Karpas-422 (cell line): Measurements from ENCODE around the gene CNTN2. TPM values are rescaled to one million over a fixed set of nuclear protein-coding genes. Genes with fewer than 3 reads are reported as not detected.

Source experiments
- DNase-seq: peaks from one replicate; pipeline ENCODE4 v3.0.0-alpha.2; 2015
- H2AFZ ChIP-seq: fragments of 200-600 bp; sonication (generic); 2 replicates; pipeline ENCODE4 v1.6.1; 2014; ENCODE audit warnings: antibody characterized with exemption, low read length, mixed read lengths
- H3K27ac ChIP-seq: fragments of 200-600 bp; sonication (generic); 2 replicates; pipeline ENCODE4 v1.5.1; 2014; ENCODE audit warnings: mild to moderate bottlenecking, low read length, moderate library complexity
- H3K27me3 ChIP-seq: fragments of 200-600 bp; sonication (generic); 2 replicates; pipeline ENCODE4 v1.6.1; 2014; ENCODE audit warnings: low read length, mixed read lengths
- H3K36me3 ChIP-seq: fragments of 200-600 bp; sonication (generic); 2 replicates; pipeline ENCODE4 v1.6.1; 2014; ENCODE audit warnings: low read length, mixed read lengths; ENCODE audit not compliant: insufficient read depth
- H3K4me1 ChIP-seq: fragments of 200-600 bp; sonication (generic); 2 replicates; pipeline ENCODE4 v1.6.1; 2014; ENCODE audit warnings: mild to moderate bottlenecking, low read length, mixed read lengths
- H3K4me2 ChIP-seq: fragments of 200-600 bp; sonication (generic); 2 replicates; pipeline ENCODE4 v1.6.1; 2014; ENCODE audit warnings: low read length, low read depth, mild to moderate bottlenecking; ENCODE audit not compliant: poor library complexity, severe bottlenecking
- H3K4me3 ChIP-seq: fragments of 200-600 bp; sonication (generic); 2 replicates; pipeline ENCODE4 v1.5.1; 2014; ENCODE audit warnings: mild to moderate bottlenecking, antibody characterized with exemption, low read length, mixed read lengths
- H3K79me2 ChIP-seq: fragments of 200-600 bp; sonication (generic); 2 replicates; pipeline ENCODE4 v1.6.1; 2014; ENCODE audit warnings: mild to moderate bottlenecking, low read length, mixed read lengths
- H3K9ac ChIP-seq: fragments of 200-600 bp; sonication (generic); 2 replicates; pipeline ENCODE4 v1.6.0; 2014; ENCODE audit warnings: low read length
- H3K9me2 ChIP-seq: fragments of 200-600 bp; sonication (generic), shearing (Covaris generic); replicated peaks from 2 replicates; pipeline ENCODE4 v1.6.0; 2014; ENCODE audit warnings: mild to moderate bottlenecking, low read length, moderate library complexity; ENCODE audit not compliant: insufficient read depth
- H3K9me3 ChIP-seq: fragments of 300-700, 200-600 bp; sonication (generic); 2 replicates; pipeline ENCODE4 v1.6.1; 2014; ENCODE audit warnings: low read length, mixed read lengths
- H4K20me1 ChIP-seq: fragments of 200-600 bp; sonication (generic); 2 replicates; pipeline ENCODE4 v1.6.1; 2014; ENCODE audit warnings: mild to moderate bottlenecking, antibody characterized with exemption, low read length, low read depth; ENCODE audit not compliant: insufficient read depth
- total RNA-seq: library from RNA; depleted of rRNA; stranded (reverse); fragments of >200 nt; shearing (Covaris generic); gene quantifications from 2 replicates; pipeline ENCODE4 v1.2.3, GENCODE V29; 2014; ENCODE audit warnings: low replicate concordance

Gene CNTN2
- total RNA-seq, 1 experiment from 2014 or later = not detected

- H3K4me3 ChIP-seq = no peak overlapping the region
- no peaks in the 10 kb centered on the region for H3K9me3 ChIP-seq
- H3K27ac ChIP-seq = no peak overlapping the region
- no peaks in the 10 kb centered on the region for H3K4me1 ChIP-seq
- no peaks in the 10 kb centered on the region for H3K79me2 ChIP-seq
- no peak overlapping the region for H2AFZ ChIP-seq
- H3K9me2 ChIP-seq = no peaks in the 10 kb centered on the region
- no peaks in the 10 kb centered on the region; the same call in 1 of the 2 replicates for H3K36me3 ChIP-seq
- no peaks in the 10 kb centered on the region for H4K20me1 ChIP-seq
- DNase-seq = peak; percentile 9
- no peaks in the 10 kb centered on the region for H3K27me3 ChIP-seq
- H3K4me2 ChIP-seq = no peak overlapping the region
- H3K9ac ChIP-seq = no peak overlapping the region
Observed at GRCh38 chr1:205082431-205082830, 39.4 kb downstream of the CNTN2 start.

GRCh38 chr1:205084360-205084759 is 41.3 kb downstream of the CNTN2 start, which contains the start of gene TMEM81:
Gene TMEM81, minus strand, starts transcription at chr1:205084460. Its CDS starts 140 bp downstream, at chr1:205084320.
- Histone ChIP-seq H3K79me2 (no peaks in the 10 kb centered on the region), H3K9me2 (no peaks in the 10 kb centered on the region), H3K27me3 (no peaks in the 10 kb centered on the region), H4K20me1 (no peaks in the 10 kb centered on the region), H3K36me3 (peaks cover 5% of the 10 kb centered on the region; the same call in 1 of the 2 replicates), H3K9me3 (no peaks in the 10 kb centered on the region), H3K4me1 (no peaks in the 10 kb centered on the region), H3K4me3 (no peak within 1 kb of the TSS), H3K4me2 (no peak within 1 kb of the TSS), H2AFZ (no peak within 1 kb of the TSS), H3K9ac (no peak within 1 kb of the TSS), H3K27ac (no peak within 1 kb of the TSS)
- DNase-seq = peak; percentile 7

- Histone ChIP-seq H3K9ac (no peak overlapping the region), H3K36me3 (peaks cover 9% of the 10 kb centered on the region; the same call in 1 of the 2 replicates), H3K9me3 (no peaks in the 10 kb centered on the region), H3K9me2 (no peaks in the 10 kb centered on the region), H4K20me1 (no peaks in the 10 kb centered on the region), H3K79me2 (no peaks in the 10 kb centered on the region), H3K4me1 (no peaks in the 10 kb centered on the region), H3K4me3 (no peak overlapping the region), H3K27me3 (no peaks in the 10 kb centered on the region), H2AFZ (no peak overlapping the region), H3K4me2 (no peak overlapping the region), H3K27ac (no peak overlapping the region)
- peak; percentile 19 for DNase-seq
Observed at GRCh38 chr1:205088341-205088740, 45.3 kb downstream of the CNTN2 start.

- no peak overlapping the region for H3K27ac ChIP-seq
- H3K9ac ChIP-seq = no peak overlapping the region
- no peak overlapping the region for H3K4me2 ChIP-seq
- H2AFZ ChIP-seq = no peak overlapping the region
- peaks cover 15% of the 10 kb centered on the region; the same call in 1 of the 2 replicates for H3K36me3 ChIP-seq
- H3K79me2 ChIP-seq = no peaks in the 10 kb centered on the region
- H3K4me3 ChIP-seq = no peak overlapping the region
- H3K9me2 ChIP-seq = no peaks in the 10 kb centered on the region
- no peaks in the 10 kb centered on the region for H3K4me1 ChIP-seq
- peak; percentile 16 for DNase-seq
- H3K9me3 ChIP-seq = no peaks in the 10 kb centered on the region
- H4K20me1 ChIP-seq = no peaks in the 10 kb centered on the region
- H3K27me3 ChIP-seq = no peaks in the 10 kb centered on the region
Observed at GRCh38 chr1:205091043-205091740, 48.2 kb downstream of the CNTN2 start.

GRCh38 chr1:205095422-205095821 is 52.4 kb downstream of the CNTN2 start:
- H3K4me1 ChIP-seq = no peaks in the 10 kb centered on the region

GRCh38 chr1:205098242-205098641 is 55.2 kb downstream of the CNTN2 start:
- H3K27me3 ChIP-seq = no peaks in the 10 kb centered on the region
- H3K4me2 ChIP-seq = no peak overlapping the region
- no peaks in the 10 kb centered on the region for H3K4me1 ChIP-seq
- no peaks in the 10 kb centered on the region for H4K20me1 ChIP-seq
- no peaks in the 10 kb centered on the region for H3K79me2 ChIP-seq
- H2AFZ ChIP-seq = no peak overlapping the region
- H3K9me3 ChIP-seq = no peaks in the 10 kb centered on the region
- H3K9me2 ChIP-seq = no peaks in the 10 kb centered on the region
- DNase-seq = no peak
- no peak overlapping the region for H3K4me3 ChIP-seq
- no peak overlapping the region for H3K9ac ChIP-seq
- no peak overlapping the region for H3K27ac ChIP-seq
- H3K36me3 ChIP-seq = peaks cover 43% of the 10 kb centered on the region; the same call in 1 of the 2 replicates

More at GRCh38 chr1:205095422-205095821, 52.4 kb downstream of the CNTN2 start:
- H3K9me2 ChIP-seq = no peaks in the 10 kb centered on the region
- H3K9ac ChIP-seq = no peak overlapping the region
- no peak overlapping the region for H3K27ac ChIP-seq
- no peak overlapping the region for H3K4me2 ChIP-seq
- H3K79me2 ChIP-seq = no peaks in the 10 kb centered on the region
- H3K27me3 ChIP-seq = no peaks in the 10 kb centered on the region
- H4K20me1 ChIP-seq = no peaks in the 10 kb centered on the region
- no peak overlapping the region for H2AFZ ChIP-seq
- no peak for DNase-seq
- no peak overlapping the region for H3K4me3 ChIP-seq
- peaks cover 42% of the 10 kb centered on the region; the same call in 1 of the 2 replicates for H3K36me3 ChIP-seq
- H3K9me3 ChIP-seq = no peaks in the 10 kb centered on the region

GRCh38 chr1:205102404-205102803 is 59.4 kb downstream of the CNTN2 start:
- Histone ChIP-seq H3K36me3 (peaks cover 52% of the 10 kb centered on the region), H3K4me3 (no peak overlapping the region)

GRCh38 chr1:205107327-205107726 is 64.3 kb downstream of the CNTN2 start:
- Histone ChIP-seq H3K36me3 (peaks cover 46% of the 10 kb centered on the region), H3K27me3 (no peaks in the 10 kb centered on the region), H4K20me1 (no peaks in the 10 kb centered on the region), H3K27ac (no peak overlapping the region), H3K4me1 (peaks cover 31% of the 10 kb centered on the region), H3K4me2 (no peak overlapping the region), H3K9me3 (no peaks in the 10 kb centered on the region), H2AFZ (no peak overlapping the region), H3K79me2 (peaks cover 60% of the 10 kb centered on the region), H3K9me2 (no peaks in the 10 kb centered on the region), H3K4me3 (no peak overlapping the region), H3K9ac (no peak overlapping the region)
- DNase-seq = no peak

More at GRCh38 chr1:205102404-205102803, 59.4 kb downstream of the CNTN2 start:
- H3K4me1 ChIP-seq = no peaks in the 10 kb centered on the region
- H3K9ac ChIP-seq = no peak overlapping the region
- no peaks in the 10 kb centered on the region for H3K9me2 ChIP-seq
- no peak overlapping the region for H2AFZ ChIP-seq
- no peaks in the 10 kb centered on the region for H3K27me3 ChIP-seq
- H4K20me1 ChIP-seq = no peaks in the 10 kb centered on the region
- H3K9me3 ChIP-seq = no peaks in the 10 kb centered on the region
- peaks cover 25% of the 10 kb centered on the region for H3K79me2 ChIP-seq
- DNase-seq = no peak
- no peak overlapping the region for H3K4me2 ChIP-seq
- H3K27ac ChIP-seq = no peak overlapping the region
